Fibroblast of peridontal ligament (primary cell): ENCODE results near the gene MZB1.
"Not testable (repeated sequence)": the region's sequence is repeated elsewhere in the genome, so short reads cannot be mapped to it uniquely, and the experiment has no call there.

ENCODE experiments used
- DNase-seq: peaks from one replicate; pipeline ENCODE4 v3.0.0-alpha.2; 2010; ENCODE audit errors: extremely low read depth

The MZB1 gene

DNA sequence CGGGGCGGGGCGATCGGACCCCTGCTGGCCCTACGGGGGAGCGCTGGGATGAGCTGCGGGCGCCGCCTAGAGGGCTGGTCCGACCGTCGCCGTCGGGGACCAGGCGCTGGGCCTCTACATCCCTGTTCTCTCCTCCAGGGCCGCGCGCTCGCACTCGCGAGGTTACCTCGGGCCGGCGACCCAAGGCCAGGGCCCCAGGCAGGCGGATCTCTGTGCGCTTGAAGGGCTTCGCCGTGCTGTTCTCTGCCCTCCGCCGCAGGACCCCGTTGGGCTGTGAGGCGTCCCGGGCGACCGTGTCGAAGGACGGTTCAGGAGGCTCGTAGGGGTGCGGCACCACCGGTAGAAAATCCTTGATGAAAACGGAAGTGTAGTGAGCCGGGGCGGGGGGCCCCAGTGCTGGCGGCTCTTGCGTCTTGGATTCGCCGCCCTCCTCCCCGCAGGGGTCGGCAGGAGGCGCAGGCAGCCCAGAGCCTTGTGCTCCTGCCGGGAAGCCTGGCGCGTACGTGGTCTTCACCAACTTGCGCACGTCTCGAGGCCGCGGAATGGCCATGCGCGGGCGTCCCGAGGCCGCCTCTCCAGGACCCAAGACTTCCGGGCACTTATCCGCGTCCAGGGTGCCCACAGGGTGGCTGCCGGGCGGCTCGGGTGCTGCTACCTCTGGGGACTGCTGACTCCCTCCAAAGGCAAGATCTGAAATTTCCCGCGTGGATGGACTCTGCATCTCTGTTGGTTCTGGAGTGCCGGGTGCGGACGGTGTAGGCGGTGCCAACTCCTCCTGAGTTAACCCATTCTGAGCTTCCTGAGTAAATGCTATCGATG is 3.2 kb upstream of the MZB1 start:
- DNase-seq: no peak

DNA sequence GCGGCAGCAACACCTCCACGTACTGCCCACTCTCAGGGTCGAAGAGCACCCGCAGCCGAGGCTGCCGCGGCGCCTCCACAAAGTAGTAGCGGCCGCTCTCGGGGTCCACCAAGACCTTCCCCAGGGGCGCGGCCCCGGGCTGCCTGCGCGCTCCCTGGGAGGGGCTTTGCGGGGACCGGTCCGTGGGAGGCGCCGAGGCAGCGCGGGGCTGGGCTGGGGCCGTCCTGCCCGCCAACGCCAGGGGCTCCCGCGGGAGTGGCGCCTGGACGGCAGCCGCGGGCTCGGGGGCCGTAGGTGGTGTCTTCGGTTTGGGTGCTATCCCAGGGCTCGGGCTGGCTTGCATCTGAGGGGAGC is 2.6 kb upstream of the MZB1 start:
- no peak for DNase-seq

DNA sequence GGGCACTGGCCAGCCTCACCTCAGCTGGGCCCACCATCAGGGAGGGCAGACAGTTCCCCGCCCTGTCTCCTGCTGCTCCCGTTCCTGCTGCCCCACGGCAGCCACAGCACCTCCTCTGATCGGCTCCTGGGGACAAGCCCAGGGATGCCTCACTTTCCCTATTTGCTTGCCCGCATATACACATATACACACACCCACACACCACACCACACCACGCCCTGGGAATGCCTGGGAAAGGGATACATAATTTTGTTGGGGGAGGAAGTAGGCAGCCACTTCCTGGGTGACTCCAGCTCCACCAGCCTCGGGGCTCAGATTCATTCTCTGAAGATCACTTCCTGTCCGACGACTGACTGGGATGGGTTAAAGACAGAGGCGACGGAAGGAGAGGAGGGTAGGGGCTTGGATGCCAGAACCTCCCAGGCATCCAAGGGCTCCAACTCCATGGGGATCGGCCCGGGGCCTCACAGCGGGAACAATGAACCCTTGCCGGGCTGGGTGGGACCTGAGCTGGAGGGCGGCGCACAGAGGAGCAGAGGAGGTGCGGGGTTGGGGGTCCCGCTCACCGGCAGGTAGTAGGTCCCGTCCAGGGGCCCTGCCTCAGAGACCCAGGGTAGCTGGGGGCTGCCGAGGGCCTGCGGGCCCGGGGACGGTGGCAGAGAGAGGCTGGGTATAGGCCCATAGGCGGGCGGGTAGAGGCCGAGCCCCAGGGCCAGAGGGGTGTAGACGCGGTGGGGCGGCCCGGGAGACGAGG is 2.0 kb upstream of the MZB1 start:
- no peak for DNase-seq

DNA sequence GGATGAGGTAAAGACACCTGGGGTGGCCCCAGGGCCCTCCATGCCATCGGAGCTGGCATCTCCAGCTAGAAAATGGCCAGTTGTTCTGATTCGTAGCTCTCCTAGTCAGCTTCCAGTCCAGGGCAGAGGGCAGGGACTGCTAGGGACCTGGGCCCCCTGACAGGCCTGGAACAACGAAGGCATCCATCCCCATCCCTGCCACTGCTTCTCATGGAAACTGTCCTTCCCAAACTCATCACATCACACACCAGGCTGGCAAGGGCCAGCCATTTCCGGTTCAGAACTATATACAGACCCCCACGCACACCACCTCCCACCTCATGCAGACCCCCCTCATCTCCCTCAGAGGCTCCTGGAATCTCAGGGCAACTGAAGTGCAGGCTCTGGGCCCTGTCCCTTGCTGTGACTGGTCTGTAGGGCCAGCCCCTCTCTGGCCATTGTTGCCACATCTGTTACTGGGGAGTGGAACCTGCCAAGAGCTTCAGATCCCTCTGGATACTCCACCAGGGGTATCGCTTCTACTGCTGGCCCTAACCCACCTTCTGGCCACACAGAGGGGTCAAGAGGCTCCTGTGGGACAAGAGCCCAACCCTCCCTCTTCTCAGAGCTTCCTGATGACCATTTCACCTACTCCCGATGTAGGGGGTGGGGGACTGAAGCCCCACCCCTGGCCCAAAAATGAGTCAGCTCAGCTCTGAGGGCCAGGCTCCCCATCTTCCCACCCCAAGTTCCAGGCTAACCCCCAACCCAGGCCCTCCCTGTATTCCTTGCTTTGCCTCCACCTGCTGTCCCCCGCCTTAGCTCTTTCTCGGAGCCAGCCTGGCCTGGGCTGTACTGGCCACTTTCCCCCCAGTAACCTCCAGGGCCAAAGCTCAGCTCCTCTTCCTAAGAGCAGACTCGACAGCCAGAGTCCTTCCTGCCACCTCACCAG is 1.2 kb upstream of the MZB1 start:
- no peak for DNase-seq

DNA sequence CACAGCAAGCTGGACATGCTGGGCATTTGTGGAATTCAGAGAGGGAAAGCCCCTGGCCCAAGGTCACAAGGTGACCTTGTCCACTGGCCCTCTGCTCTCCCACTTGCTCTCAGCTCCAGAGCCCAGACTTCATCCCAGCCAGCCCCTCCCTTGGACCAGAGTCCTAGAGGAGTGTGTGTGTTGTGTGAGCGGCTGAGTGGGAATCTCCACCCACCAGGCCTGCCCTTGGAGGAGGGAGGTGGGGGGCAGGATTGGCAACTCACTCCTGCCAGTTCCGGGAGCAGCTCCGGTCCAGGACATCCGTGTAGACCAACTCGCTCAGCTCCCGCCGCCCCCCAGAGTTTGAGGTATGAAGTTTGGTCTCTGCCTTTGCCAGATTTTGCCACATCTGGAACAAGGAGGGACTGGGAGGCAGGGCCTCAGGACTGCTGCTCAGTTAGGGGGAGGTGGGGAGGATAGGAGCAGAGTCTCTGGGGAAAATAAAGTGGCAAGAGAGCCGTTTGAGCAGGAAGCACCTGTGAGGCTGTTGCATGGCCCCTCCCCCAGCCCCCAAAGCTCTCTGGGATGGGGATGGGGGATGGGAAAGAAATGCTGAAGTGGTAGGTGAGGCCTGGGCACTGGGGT is 1.4 kb downstream of the MZB1 start:
- DNase-seq: no peak

DNA sequence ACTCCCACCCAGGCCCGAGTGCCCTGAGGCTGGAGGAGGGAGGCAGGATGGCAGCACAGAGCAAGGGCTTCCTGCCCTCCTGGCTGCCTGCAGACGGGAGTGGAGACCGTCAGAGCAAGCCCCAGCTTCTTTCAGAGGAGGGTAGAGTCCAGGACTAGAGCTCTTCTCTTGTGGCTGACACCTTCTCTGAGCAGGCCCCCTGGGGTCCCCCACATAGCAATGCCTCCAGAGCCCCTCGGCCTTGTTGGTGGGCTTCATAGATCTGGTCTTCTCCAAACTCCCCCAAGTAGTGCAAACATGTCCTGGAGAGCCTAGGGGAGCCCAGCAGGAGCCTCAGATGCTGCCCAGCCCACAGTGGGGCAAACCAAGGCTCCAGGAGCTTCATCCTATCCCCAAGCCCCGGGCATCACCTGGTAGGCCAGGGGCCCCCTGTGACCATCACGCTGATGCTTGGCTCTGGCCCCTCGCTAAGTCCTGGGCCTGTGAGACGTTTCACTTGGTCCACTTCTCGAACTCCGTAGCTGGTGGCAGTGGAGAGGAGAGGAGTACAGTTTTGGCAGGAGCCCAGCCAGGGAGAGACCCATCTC is 2.0 kb downstream of the MZB1 start:
- no peak for DNase-seq

DNA sequence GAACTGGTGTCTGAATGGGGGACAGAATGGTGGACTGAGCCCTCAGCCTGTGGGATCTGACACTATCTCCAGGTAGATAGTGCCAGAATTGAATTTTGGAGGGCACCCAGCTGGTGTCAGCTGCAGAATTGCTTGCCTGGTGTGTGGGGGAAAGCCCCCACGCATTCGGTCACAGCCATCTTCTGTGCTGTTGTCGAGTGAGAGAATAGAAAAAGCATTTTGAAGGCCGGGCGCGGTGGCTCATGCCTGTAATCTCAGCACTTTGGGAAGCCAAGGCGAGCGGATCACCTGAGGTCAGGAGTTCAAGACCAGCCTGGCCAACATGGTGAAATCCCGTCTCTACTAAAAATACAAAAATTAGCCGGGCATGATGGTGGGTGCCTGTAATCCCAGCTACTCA is 2.8 kb downstream of the MZB1 start:
- not testable (repeated sequence) for DNase-seq

DNA sequence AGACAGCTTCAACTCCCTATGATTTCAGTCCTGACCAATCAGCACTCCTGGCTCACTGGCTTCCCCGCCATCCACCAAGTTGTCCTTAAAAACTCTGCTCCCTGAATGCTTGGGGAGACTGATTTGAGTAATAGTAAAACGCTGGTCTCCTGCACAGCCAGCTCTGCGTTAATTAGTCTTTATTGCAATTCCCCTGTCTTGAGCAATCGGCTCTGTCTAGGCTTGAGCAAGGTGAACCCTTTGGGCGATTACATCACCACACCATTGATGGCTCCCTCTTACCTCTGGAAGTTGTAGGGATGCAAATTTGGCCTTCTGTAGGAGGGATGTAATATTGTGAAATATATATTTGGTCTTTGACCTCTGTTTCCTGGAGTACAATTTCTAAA is 3.7 kb downstream of the MZB1 start:
- DNase-seq: no peak

DNA sequence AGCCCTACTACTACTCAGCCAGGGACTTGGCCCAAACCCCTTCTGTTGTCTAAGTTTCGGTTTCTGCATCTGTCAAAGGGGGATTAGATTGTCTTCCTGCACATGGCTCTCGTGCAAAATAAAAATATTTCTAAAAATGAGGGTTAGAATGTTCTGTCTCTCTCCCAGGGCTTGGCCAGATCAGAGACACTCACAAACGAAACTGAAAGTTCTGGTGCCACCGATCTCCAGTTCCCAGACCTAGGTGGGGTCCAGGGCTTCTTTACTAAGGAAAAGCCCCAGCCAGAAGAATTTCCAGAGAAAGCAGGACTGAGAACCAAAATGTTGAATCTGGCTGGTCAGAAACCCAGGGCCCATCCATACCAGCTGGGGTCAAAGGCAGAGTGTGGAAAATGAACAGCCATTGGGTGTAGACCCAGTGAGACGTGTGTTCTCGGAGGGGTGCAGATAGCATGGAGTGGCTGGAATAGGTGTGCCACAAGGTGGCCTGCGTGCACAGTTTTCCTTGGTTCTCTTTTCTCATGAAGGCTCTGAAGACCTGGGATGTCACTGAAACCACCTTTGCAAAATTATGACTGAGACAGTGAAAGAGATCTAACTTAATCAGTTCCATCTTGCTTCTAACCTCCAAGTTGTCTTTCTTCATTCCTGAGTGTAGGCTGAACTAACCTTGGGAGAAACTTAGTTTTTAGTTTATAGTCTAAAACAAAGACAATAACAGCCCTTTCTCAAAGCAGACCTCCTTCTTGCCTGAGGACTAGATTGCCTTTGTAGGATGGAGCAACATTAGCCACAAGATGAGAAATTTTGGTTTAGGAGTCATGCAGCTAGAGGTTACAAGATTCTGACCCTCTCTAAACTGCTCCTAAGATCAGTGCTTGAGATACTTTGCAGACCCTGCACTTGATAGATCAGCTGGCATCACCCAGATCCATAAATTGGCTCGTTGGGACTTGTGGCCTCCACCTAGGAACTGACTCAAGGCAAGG is 4.4 kb downstream of the MZB1 start:
- no peak for DNase-seq

DNA sequence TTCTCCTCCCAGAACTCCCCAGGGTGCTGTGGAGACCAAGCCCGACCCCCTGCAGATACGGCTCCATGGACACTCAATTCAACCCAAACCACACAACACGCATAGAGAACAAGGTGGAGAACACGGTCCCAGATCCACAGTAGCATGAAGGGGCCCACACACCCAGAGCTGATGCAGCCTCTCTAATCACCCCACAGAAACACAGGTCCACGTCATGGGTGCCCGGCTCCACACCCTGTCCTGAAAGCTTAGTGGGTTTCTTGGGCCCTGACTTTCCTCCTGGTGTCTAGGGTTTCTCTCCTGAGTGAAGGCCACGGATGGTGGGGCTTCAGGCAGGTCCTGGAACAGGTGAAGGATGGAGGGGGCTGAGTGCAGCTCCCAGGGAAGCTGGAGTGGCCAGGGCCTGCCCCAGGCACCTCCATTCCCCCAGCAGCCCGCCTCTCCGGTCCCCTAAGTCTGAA is 5.1 kb downstream of the MZB1 start:
- no peak for DNase-seq

DNA sequence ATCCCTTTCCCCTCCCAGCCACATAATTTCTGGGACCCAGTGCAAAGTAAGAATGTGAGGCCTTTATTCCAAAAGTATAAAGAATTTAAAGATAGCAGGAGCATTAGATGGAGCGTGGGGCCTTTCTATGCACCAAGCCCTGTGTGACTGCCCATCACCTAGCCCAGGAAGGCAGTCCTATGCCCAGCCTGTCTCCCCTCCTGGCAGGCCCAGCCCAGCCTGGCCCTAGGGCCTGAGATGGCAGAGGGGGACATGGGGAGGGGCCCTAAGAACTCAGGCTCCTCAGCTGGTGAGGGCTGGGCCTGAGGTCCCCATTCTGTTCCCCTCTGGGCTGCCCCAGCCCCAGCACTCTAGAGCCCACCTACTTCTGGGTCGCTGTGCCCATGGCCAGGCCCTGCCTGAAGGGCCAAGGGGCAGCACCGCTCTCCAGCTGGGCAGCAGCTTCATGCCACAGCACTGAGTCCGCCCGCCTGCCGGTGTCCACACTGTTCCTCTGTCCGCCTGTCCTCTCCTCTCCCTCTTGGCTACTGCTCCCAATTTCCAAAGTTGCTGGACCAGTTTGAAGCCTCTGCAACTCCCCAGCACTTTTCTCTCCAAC is 5.6 kb downstream of the MZB1 start:
- DNase-seq: no peak

DNA sequence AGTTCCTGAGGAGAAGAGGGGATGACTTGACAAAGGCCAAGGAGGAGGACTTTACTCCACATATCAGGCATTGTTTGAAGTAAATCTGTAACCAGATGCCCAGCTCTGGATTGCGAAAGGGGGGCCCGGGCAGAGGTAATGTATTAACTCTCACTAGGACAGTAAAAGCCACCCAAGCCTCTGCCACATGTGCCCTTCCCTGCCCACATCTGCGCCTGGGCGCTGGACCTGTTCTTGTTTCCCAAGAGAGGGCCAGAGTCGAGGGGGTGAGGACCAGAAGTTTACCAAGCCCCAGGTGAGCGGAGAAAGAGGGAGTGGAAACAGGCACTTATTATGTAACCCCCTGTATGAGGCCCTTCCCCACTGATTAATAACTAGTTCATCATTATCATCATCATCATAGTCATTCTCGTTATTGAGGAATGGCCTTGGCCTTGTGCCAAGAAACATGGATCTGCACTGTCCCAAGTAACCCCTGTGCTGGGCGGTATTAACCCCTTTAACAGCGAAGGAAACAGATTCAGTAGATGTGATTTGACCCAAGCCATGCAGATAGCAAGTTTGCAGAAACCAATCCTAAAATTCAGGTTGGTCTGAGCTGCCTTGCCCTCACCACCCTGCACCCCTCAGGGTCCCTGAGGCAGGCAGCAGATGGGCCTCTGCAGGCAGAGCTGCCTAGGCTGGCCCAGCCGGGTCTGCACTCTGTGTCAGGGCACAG is 6.3 kb downstream of the MZB1 start, which contains the start of gene SLC23A1:
TSS of gene SLC23A1 (minus strand) at position 23 of the 718 bp plus-strand sequence. CDS start 44 bp downstream, outside the sequence.
- peak; percentile 33 for DNase-seq

DNA sequence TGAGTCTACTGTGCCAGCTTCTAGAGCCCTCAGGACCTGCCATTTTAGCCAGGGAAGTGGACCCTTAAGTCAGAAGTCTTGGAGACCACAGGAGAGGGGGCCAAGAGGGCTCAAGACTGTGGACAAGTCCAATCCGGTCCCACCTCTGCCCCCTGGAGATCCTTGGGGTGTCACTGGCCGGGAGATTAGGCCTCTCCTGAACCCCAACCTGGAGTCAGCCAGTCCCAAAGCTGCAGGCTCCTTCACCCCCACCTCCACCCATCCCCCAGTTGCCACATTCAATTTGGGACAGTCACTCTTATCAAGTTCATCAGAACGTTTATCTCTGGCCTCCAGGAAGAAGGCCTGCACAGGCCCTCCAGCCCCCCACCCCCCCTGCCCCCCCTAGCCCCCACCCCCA is 6.9 kb downstream of the MZB1 start:
- no peak for DNase-seq

DNA sequence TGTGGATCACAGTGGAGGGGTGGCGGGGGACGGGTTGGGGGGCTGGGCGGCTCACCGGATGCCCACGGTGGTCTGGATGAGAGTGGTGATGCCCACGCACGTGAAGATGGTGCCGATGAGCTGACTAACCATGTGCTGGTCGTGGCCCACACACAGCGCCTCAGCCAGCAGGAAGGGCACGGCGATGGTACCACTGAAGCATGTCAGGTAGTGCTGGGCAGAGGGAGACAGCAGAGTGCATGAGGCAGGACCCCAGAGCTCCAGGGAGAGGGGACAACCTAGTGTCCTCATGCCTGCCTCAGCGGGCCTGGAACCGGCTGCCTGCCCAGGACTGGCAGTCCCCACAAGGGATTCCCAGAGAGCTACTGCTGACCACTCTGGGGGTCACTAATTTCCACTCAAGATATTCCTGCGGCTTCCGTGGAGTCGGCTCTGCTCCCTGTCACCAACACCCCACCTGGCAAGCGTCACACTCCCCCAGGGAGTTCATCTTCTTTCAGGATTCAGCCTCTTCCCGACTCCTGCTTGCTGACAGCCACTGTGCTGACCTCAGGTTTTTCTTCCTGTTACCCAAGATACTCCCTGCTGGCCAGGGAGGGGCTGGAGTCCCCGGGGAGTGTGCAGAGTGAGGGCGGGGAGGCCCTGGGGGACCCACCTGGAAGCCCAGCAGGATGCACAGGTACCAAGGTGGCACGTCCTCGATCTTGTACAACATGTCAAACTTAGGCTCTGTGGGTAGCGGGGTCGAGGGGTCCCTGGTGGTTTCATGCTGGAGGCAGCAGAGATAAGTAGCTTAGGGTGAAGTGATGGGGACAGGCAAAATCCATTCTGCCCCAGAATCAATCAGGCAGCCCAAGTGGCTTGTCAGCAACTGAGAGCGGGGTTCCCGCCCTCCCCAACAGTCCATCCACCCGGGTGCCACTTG is 7.6 kb downstream of the MZB1 start:
- no peak for DNase-seq

DNA sequence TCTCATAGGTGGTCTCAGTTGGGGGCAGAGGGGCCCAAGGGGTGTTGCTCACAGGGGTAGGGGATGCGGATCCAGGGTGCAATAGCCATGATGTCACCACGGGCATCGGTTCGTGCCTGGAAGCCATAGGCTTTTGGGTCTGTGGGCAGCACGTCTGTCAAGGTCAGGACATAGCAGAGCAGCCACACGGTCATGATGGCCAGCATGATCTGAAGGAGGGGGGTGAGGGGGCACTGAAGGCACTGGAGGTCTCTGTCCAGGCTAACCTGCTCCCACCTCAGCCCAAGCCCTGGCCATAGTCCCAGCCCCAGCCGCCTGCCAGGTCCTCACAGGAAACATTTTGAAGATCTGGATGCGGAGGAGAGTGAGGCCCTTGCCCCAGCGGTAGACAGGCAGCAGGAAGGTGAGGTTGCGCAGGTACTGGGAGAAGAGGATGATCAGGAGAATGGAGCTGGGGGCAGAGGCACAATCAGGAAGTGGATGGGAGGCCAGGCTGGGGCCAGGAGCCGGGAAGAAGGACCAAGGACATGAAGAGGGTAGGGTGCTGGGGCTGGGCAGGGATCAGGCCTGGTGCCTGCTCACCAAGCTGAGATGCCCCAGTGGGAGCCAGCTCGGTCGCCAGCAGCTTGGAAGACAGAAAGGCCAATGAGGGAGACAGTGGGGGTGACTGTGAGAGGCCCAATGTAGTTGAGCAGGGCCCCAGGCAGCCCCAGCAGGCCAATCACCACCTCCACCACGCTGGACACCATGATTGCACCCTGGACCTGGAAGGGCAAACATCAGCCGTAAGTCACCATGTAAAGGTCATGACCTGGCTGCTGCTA is 9.9 kb downstream of the MZB1 start:
- no peak for DNase-seq

DNA sequence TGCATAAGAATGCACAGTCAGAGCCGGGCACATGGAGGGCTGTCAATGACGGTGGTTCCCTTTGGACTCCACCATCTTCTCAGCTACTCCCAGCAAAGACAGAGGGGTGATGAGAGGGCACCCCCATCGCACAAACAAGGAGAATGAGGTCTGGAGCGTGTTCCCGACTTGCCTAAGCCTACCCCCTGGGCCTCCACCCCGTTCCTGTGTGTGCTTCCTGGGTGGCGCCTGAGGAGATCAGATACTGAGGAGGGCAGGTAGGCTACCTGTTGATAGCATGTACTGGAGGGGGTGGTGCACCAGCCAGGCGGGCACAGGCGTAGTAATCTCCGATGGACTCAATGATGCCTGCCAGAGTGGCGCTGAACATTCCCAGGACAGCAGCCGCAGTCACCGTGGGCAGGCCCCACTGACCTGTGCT is 10.8 kb downstream of the MZB1 start:
- no peak for DNase-seq
